Measurements from ENCODE around the gene POU5F1. TPM values are rescaled to one million over a fixed set of nuclear protein-coding genes. Genes with fewer than 3 reads are reported as not detected.
"Not testable (repeated sequence)": the region's sequence is repeated elsewhere in the genome, so short reads cannot be mapped to it uniquely, and the experiment has no call there.

The POU5F1 gene
- polyA plus RNA-seq, 1 experiment, result not detected

GRCh38 chr6:31187780-31188194 lies 17.3 kb upstream of the POU5F1 start:
- CTCF ChIA-PET, result interaction anchor here (1.0 kb wide), 1 partner anchor 13 kb away, joined by 3 read pairs; no protein-coding TSS in a partner anchor

GRCh38 chr6:31186052-31186734 lies 15.7 kb upstream of the POU5F1 start:
- Histone ChIP-seq H3K27ac (ENCODE audit: low read depth, low read length) (no peak overlapping the region), H3K4me3 (ENCODE audit: low read depth, low read length) (no peak overlapping the region), H3K27me3 (ENCODE audit: control insufficient read depth, insufficient read depth, low read length) (no peaks in the 10 kb centered on the region), H3K9me3 (ENCODE audit: control insufficient read depth, insufficient read depth, low read length) (peaks cover under 1% of the 10 kb centered on the region; the same call in 1 of the 2 replicates)
- TF ChIP-seq CTCF (IDR thresholded peaks at IDR 0.05; ENCODE audit: low read depth, low read length), result no peak
- CTCF ChIA-PET, result no interaction called here
- POLR2A ChIA-PET, result no interaction called here
- DNase-seq (ENCODE audit: low read depth, low spot score), result no peak

More at GRCh38 chr6:31187780-31188194, 17.3 kb upstream of the POU5F1 start:
- Histone ChIP-seq H3K27ac (ENCODE audit: low read depth, low read length) (no peak overlapping the region), H3K9me3 (ENCODE audit: control insufficient read depth, insufficient read depth, low read length) (no peaks in the 10 kb centered on the region), H3K27me3 (ENCODE audit: control insufficient read depth, insufficient read depth, low read length) (no peaks in the 10 kb centered on the region), H3K4me3 (ENCODE audit: low read depth, low read length) (no peak overlapping the region)
- no peak for TF ChIP-seq CTCF (IDR thresholded peaks at IDR 0.05; ENCODE audit: low read depth, low read length)
- POLR2A ChIA-PET, result interaction anchor here (0.7 kb wide), 1 partner anchor 344 kb away, joined by 3 read pairs; no protein-coding TSS in a partner anchor
- DNase-seq (ENCODE audit: low read depth, low spot score), result no peak

GRCh38 chr6:31185695-31186051 lies 15.2 kb upstream of the POU5F1 start:
- H3K27me3 ChIP-seq (ENCODE audit: control insufficient read depth, insufficient read depth, low read length); CTCF ChIA-PET; H3K27ac ChIP-seq (ENCODE audit: low read depth, low read length); H3K4me3 ChIP-seq (ENCODE audit: low read depth, low read length); POLR2A ChIA-PET; DNase-seq (ENCODE audit: low read depth, low spot score); H3K9me3 ChIP-seq (ENCODE audit: control insufficient read depth, insufficient read depth, low read length): not testable (repeated sequence)

GRCh38 chr6:31183859-31184258 lies 13.4 kb upstream of the POU5F1 start:
- H3K27ac ChIP-seq (ENCODE audit: low read depth, low read length); H3K27me3 ChIP-seq (ENCODE audit: control insufficient read depth, insufficient read depth, low read length); DNase-seq (ENCODE audit: low read depth, low spot score); H3K4me3 ChIP-seq (ENCODE audit: low read depth, low read length); POLR2A ChIA-PET; H3K9me3 ChIP-seq (ENCODE audit: control insufficient read depth, insufficient read depth, low read length); CTCF ChIA-PET: not testable (repeated sequence)

GRCh38 chr6:31183287-31183686 lies 12.8 kb upstream of the POU5F1 start:
- DNase-seq (ENCODE audit: low read depth, low spot score); POLR2A ChIA-PET; H3K27ac ChIP-seq (ENCODE audit: low read depth, low read length); H3K9me3 ChIP-seq (ENCODE audit: control insufficient read depth, insufficient read depth, low read length); H3K27me3 ChIP-seq (ENCODE audit: control insufficient read depth, insufficient read depth, low read length); H3K4me3 ChIP-seq (ENCODE audit: low read depth, low read length); CTCF ChIA-PET: not testable (repeated sequence)

GRCh38 chr6:31180500-31180899 lies 10.0 kb upstream of the POU5F1 start:
- Histone ChIP-seq H3K9me3 (ENCODE audit: control insufficient read depth, insufficient read depth, low read length) (peaks cover 8% of the 10 kb centered on the region; the same call in 1 of the 2 replicates), H3K27me3 (ENCODE audit: control insufficient read depth, insufficient read depth, low read length) (no peaks in the 10 kb centered on the region), H3K27ac (ENCODE audit: low read depth, low read length) (no peak overlapping the region), H3K4me3 (ENCODE audit: low read depth, low read length) (peak overlapping the region; percentile 20)
- ChIA-PET CTCF (no interaction called here), POLR2A (no interaction called here)
- no peak for TF ChIP-seq CTCF (IDR thresholded peaks at IDR 0.05; ENCODE audit: low read depth, low read length)
- DNase-seq (ENCODE audit: low read depth, low spot score), result no peak
